GM23338 (cell line): ENCODE data around the gene CCDC184. TPM values are rescaled to one million over a fixed set of nuclear protein-coding genes. Genes with fewer than 3 reads are reported as not detected.

Experiments used
- ATAC-seq: fragments of 200-7000 bp; cut with Tn5 transposase; 3 replicates; pipeline ENCODE4 v1.9.1; 2020
- DNase-seq: peaks from one replicate; pipeline ENCODE4 v3.0.0-alpha.2; 2015; ENCODE audit warnings: low spot score
- H2AFZ ChIP-seq: fragments of 200-600 bp; sonication (generic); 2 replicates; pipeline ENCODE4 v1.8.0; 2016; ENCODE audit warnings: antibody characterized with exemption, mild to moderate bottlenecking, moderate library complexity
- H3F3A ChIP-seq: fragments of 200-600 bp; sonication (generic); replicated peaks from 2 replicates; pipeline ENCODE4 v1.8.0; 2017; ENCODE audit warnings: antibody characterized with exemption, mixed run types, low read depth
- H3K27ac ChIP-seq: fragments of 200-600 bp; sonication (generic); 2 replicates; pipeline ENCODE4 v1.6.1; 2016; ENCODE audit warnings: low read depth
- H3K27me3 ChIP-seq: fragments of 200-600 bp; sonication (generic); 2 replicates; pipeline ENCODE4 v1.8.0; 2016; ENCODE audit warnings: mild to moderate bottlenecking, mixed run types, moderate library complexity; ENCODE audit not compliant: insufficient read depth
- H3K36me3 ChIP-seq: fragments of 200-600 bp; sonication (generic); 2 replicates; pipeline ENCODE4 v1.8.0; 2016; ENCODE audit warnings: mild to moderate bottlenecking; ENCODE audit not compliant: insufficient read depth
- H3K4me1 ChIP-seq: fragments of 200-600 bp; sonication (generic); 2 replicates; pipeline ENCODE4 v1.8.0; 2016; ENCODE audit warnings: mild to moderate bottlenecking, moderate library complexity; ENCODE audit not compliant: insufficient read depth
- H3K4me2 ChIP-seq: fragments of 200-600 bp; sonication (generic); 2 replicates; pipeline ENCODE4 v1.7.1; 2017; ENCODE audit warnings: mixed run types
- H3K4me3 ChIP-seq: fragments of 200-600 bp; sonication (generic); 2 replicates; pipeline ENCODE4 v1.6.1; 2016; ENCODE audit warnings: mixed run types
- H3K79me2 ChIP-seq: fragments of 200-600 bp; sonication (generic); replicated peaks from 2 replicates; pipeline ENCODE4 v1.8.0; 2017; ENCODE audit warnings: mild to moderate bottlenecking; ENCODE audit not compliant: insufficient read depth
- H3K9me2 ChIP-seq: fragments of 200-600 bp; sonication (generic); 2 replicates; pipeline ENCODE4 v1.8.0; 2017; ENCODE audit not compliant: insufficient read depth
- H4K20me1 ChIP-seq: fragments of 200-600 bp; sonication (generic); replicated peaks from 2 replicates; pipeline ENCODE4 v1.8.0; 2017; ENCODE audit warnings: mild to moderate bottlenecking; ENCODE audit not compliant: insufficient read depth
- H3K27ac Mint-ChIP-seq: 2 replicates; pipeline ENCODE4 v1.8.0; 2020; ENCODE audit warnings: inconsistent platforms, mild to moderate bottlenecking, moderate library complexity, mixed read lengths
- H3K27me3 Mint-ChIP-seq: 3 replicates; pipeline ENCODE4 v1.8.0; 2022; ENCODE audit warnings: low read depth, mild to moderate bottlenecking, moderate library complexity, mixed read lengths, inconsistent platforms; ENCODE audit not compliant: insufficient read depth, poor library complexity
- H3K36me3 Mint-ChIP-seq: 3 replicates; pipeline ENCODE4 v1.8.0; 2021; ENCODE audit warnings: low read depth, mild to moderate bottlenecking, inconsistent platforms, moderate library complexity, mixed read lengths
- H3K4me1 Mint-ChIP-seq: 3 replicates; pipeline ENCODE4 v1.8.0; 2020; ENCODE audit warnings: mild to moderate bottlenecking, inconsistent platforms, mixed read lengths
- H3K4me3 Mint-ChIP-seq: 3 replicates; pipeline ENCODE4 v1.8.0; 2021; ENCODE audit warnings: moderate library complexity, mild to moderate bottlenecking, inconsistent platforms, mixed read lengths
- H3K9me3 Mint-ChIP-seq: 3 replicates; pipeline ENCODE4 v1.8.0; 2020; ENCODE audit warnings: moderate library complexity, mild to moderate bottlenecking, inconsistent platforms, mixed read lengths
- CREB1 ChIP-seq: fragments of 250-450 bp; sonication (Bioruptor Pico); IDR thresholded peaks from 2 replicates; pipeline ENCODE4 v1.5.0; 2020; ENCODE audit warnings: low read depth, mild to moderate bottlenecking, moderate library complexity
- EZH2 ChIP-seq: fragments of 200-600 bp; sonication (generic); IDR thresholded peaks from one replicate; pipeline ENCODE4 v1.8.0; 2017; ENCODE audit warnings: antibody characterized with exemption, mild to moderate bottlenecking, low read depth; ENCODE audit not compliant: unreplicated experiment
- EZH2phosphoT487 ChIP-seq: fragments of 200-600 bp; sonication (generic); IDR thresholded peaks from one replicate; pipeline ENCODE4 v1.8.1; 2018; ENCODE audit warnings: antibody characterized with exemption; ENCODE audit not compliant: unreplicated experiment
- JUNB ChIP-seq: IDR thresholded peaks from one replicate; pipeline ENCODE4 v1.6.1; 2016; ENCODE audit warnings: antibody characterized with exemption; ENCODE audit not compliant: unreplicated experiment
- NANOG ChIP-seq: IDR thresholded peaks from 2 replicates; pipeline ENCODE4 v1.6.1; 2016; ENCODE audit warnings: antibody characterized with exemption, borderline replicate concordance
- POLR2AphosphoS5 ChIP-seq: IDR thresholded peaks from 2 replicates; pipeline ENCODE4 v1.6.1; 2016; ENCODE audit warnings: antibody characterized with exemption, low read depth
- STAT1 ChIP-seq: IDR thresholded peaks from one replicate; pipeline ENCODE4 v1.6.1; 2016; ENCODE audit warnings: antibody characterized with exemption; ENCODE audit not compliant: unreplicated experiment
- ZNF114 ChIP-seq: fragments of 250-450 bp; sonication (Bioruptor Pico); IDR thresholded peaks from 2 replicates; pipeline ENCODE4 v1.5.0; 2020; ENCODE audit warnings: mild to moderate bottlenecking, moderate library complexity
- ZNF331 ChIP-seq: fragments of 250-450 bp; sonication (Bioruptor Pico); IDR thresholded peaks from 2 replicates; pipeline ENCODE4 v1.5.0; 2020; ENCODE audit warnings: low read depth, mild to moderate bottlenecking, moderate library complexity
- polyA plus RNA-seq: library from polyadenylated mRNA; unstranded; fragments of >200 nt; fragmentation: Nextera tagmentation; extraction: Ambion mirVana; gene quantifications from 2 replicates; pipeline ENCODE4 v1.2.1, GENCODE V29; 2016
- total RNA-seq: library from RNA; depleted of rRNA; stranded (reverse); fragments of >200 nt; shearing (Covaris generic); gene quantifications from 2 replicates; pipeline ENCODE4 v1.2.3, GENCODE V29; 2014
- TF ChIP-seq, protein P1 (sequence below): IDR thresholded peaks from 2 replicates; pipeline ENCODE4 v1.6.1; 2016; ENCODE audit warnings: antibody characterized with exemption
- TF ChIP-seq, protein P2 (sequence below), 2 experiments: fragments of 200-600 bp in 1 of 2; sonication (generic) in 1 of 2; conservative IDR thresholded peaks; 2 replicates each; pipeline versions ENCODE4 v1.5.1 to v1.6.1; 2016 to 2017; ENCODE audit warnings: antibody characterized with exemption in 2 of 2, low read depth in 2 of 2, mild to moderate bottlenecking in 2 of 2, moderate library complexity in 1 of 2
- TF ChIP-seq, protein P3 (sequence below): IDR thresholded peaks from one replicate; pipeline ENCODE4 v1.6.1; 2018; ENCODE audit warnings: antibody characterized with exemption; ENCODE audit not compliant: unreplicated experiment
- TF ChIP-seq, protein P4 (sequence below): fragments of 250-450 bp; sonication (Bioruptor Pico); IDR thresholded peaks from 2 replicates; pipeline ENCODE4 v1.5.0; 2020; ENCODE audit warnings: mild to moderate bottlenecking, moderate library complexity

Gene CCDC184
- total and polyA plus RNA-seq, 2 experiments from 2014 or later, result 1.8 to 2.8 TPM

DNA sequence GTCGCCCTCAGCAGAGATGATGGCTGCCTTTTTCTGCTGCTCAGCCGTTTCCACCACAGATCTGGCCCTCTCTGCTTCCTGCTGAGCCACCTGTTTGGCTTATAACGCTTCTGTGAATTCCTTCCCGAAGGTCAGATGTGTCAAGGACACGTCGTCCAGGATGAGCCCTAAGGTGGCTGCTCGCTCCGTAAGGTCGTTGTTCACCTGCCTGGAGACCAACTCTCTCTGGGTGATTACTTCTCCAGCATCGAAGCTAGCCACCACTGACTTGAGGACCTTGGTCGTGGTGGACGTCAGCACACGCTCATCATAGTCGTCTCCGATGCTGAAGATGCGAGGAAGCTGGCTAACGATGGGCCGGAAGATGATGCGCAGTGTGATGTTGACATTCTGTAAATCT lies 14.4 kb upstream of the CCDC184 start:
- Mint-ChIP-seq H3K27me3 (no peaks in the 10 kb centered on the region), H3K4me3 (no peak overlapping the region), H3K36me3 (no peaks in the 10 kb centered on the region), H3K4me1 (no peaks in the 10 kb centered on the region), H3K27ac (no peak overlapping the region), H3K9me3 (no peaks in the 10 kb centered on the region)
- no peak overlapping the region for H2AFZ ChIP-seq
- H3K4me1 ChIP-seq, result no peaks in the 10 kb centered on the region
- H3K4me2 ChIP-seq, result no peak overlapping the region
- no peaks in the 10 kb centered on the region for H4K20me1 ChIP-seq
- ATAC-seq, result no peak
- H3K27me3 ChIP-seq, result no peaks in the 10 kb centered on the region
- H3K79me2 ChIP-seq, result no peaks in the 10 kb centered on the region
- DNase-seq, result no peak
- no peak overlapping the region for H3K4me3 ChIP-seq
- TF ChIP-seq EZH2 (no peak), NANOG (no peak), STAT1 (no peak), CREB1 (no peak), EZH2phosphoT487 (no peak), POLR2AphosphoS5 (no peak), JUNB (no peak), ZNF114 (CRISPR knock-in tag) (no peak), ZNF331 (CRISPR knock-in tag) (no peak)
- TF ChIP-seq, protein P1, sequence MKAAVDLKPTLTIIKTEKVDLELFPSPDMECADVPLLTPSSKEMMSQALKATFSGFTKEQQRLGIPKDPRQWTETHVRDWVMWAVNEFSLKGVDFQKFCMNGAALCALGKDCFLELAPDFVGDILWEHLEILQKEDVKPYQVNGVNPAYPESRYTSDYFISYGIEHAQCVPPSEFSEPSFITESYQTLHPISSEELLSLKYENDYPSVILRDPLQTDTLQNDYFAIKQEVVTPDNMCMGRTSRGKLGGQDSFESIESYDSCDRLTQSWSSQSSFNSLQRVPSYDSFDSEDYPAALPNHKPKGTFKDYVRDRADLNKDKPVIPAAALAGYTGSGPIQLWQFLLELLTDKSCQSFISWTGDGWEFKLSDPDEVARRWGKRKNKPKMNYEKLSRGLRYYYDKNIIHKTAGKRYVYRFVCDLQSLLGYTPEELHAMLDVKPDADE, result no peak
- TF ChIP-seq, protein P2, sequence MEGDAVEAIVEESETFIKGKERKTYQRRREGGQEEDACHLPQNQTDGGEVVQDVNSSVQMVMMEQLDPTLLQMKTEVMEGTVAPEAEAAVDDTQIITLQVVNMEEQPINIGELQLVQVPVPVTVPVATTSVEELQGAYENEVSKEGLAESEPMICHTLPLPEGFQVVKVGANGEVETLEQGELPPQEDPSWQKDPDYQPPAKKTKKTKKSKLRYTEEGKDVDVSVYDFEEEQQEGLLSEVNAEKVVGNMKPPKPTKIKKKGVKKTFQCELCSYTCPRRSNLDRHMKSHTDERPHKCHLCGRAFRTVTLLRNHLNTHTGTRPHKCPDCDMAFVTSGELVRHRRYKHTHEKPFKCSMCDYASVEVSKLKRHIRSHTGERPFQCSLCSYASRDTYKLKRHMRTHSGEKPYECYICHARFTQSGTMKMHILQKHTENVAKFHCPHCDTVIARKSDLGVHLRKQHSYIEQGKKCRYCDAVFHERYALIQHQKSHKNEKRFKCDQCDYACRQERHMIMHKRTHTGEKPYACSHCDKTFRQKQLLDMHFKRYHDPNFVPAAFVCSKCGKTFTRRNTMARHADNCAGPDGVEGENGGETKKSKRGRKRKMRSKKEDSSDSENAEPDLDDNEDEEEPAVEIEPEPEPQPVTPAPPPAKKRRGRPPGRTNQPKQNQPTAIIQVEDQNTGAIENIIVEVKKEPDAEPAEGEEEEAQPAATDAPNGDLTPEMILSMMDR (conservative IDR thresholded peaks at IDR 0.05; ENCODE audit: low read depth in 2 of 2), result no peak
- TF ChIP-seq, protein P3, sequence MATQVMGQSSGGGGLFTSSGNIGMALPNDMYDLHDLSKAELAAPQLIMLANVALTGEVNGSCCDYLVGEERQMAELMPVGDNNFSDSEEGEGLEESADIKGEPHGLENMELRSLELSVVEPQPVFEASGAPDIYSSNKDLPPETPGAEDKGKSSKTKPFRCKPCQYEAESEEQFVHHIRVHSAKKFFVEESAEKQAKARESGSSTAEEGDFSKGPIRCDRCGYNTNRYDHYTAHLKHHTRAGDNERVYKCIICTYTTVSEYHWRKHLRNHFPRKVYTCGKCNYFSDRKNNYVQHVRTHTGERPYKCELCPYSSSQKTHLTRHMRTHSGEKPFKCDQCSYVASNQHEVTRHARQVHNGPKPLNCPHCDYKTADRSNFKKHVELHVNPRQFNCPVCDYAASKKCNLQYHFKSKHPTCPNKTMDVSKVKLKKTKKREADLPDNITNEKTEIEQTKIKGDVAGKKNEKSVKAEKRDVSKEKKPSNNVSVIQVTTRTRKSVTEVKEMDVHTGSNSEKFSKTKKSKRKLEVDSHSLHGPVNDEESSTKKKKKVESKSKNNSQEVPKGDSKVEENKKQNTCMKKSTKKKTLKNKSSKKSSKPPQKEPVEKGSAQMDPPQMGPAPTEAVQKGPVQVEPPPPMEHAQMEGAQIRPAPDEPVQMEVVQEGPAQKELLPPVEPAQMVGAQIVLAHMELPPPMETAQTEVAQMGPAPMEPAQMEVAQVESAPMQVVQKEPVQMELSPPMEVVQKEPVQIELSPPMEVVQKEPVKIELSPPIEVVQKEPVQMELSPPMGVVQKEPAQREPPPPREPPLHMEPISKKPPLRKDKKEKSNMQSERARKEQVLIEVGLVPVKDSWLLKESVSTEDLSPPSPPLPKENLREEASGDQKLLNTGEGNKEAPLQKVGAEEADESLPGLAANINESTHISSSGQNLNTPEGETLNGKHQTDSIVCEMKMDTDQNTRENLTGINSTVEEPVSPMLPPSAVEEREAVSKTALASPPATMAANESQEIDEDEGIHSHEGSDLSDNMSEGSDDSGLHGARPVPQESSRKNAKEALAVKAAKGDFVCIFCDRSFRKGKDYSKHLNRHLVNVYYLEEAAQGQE, result no peak
- TF ChIP-seq, protein P4, sequence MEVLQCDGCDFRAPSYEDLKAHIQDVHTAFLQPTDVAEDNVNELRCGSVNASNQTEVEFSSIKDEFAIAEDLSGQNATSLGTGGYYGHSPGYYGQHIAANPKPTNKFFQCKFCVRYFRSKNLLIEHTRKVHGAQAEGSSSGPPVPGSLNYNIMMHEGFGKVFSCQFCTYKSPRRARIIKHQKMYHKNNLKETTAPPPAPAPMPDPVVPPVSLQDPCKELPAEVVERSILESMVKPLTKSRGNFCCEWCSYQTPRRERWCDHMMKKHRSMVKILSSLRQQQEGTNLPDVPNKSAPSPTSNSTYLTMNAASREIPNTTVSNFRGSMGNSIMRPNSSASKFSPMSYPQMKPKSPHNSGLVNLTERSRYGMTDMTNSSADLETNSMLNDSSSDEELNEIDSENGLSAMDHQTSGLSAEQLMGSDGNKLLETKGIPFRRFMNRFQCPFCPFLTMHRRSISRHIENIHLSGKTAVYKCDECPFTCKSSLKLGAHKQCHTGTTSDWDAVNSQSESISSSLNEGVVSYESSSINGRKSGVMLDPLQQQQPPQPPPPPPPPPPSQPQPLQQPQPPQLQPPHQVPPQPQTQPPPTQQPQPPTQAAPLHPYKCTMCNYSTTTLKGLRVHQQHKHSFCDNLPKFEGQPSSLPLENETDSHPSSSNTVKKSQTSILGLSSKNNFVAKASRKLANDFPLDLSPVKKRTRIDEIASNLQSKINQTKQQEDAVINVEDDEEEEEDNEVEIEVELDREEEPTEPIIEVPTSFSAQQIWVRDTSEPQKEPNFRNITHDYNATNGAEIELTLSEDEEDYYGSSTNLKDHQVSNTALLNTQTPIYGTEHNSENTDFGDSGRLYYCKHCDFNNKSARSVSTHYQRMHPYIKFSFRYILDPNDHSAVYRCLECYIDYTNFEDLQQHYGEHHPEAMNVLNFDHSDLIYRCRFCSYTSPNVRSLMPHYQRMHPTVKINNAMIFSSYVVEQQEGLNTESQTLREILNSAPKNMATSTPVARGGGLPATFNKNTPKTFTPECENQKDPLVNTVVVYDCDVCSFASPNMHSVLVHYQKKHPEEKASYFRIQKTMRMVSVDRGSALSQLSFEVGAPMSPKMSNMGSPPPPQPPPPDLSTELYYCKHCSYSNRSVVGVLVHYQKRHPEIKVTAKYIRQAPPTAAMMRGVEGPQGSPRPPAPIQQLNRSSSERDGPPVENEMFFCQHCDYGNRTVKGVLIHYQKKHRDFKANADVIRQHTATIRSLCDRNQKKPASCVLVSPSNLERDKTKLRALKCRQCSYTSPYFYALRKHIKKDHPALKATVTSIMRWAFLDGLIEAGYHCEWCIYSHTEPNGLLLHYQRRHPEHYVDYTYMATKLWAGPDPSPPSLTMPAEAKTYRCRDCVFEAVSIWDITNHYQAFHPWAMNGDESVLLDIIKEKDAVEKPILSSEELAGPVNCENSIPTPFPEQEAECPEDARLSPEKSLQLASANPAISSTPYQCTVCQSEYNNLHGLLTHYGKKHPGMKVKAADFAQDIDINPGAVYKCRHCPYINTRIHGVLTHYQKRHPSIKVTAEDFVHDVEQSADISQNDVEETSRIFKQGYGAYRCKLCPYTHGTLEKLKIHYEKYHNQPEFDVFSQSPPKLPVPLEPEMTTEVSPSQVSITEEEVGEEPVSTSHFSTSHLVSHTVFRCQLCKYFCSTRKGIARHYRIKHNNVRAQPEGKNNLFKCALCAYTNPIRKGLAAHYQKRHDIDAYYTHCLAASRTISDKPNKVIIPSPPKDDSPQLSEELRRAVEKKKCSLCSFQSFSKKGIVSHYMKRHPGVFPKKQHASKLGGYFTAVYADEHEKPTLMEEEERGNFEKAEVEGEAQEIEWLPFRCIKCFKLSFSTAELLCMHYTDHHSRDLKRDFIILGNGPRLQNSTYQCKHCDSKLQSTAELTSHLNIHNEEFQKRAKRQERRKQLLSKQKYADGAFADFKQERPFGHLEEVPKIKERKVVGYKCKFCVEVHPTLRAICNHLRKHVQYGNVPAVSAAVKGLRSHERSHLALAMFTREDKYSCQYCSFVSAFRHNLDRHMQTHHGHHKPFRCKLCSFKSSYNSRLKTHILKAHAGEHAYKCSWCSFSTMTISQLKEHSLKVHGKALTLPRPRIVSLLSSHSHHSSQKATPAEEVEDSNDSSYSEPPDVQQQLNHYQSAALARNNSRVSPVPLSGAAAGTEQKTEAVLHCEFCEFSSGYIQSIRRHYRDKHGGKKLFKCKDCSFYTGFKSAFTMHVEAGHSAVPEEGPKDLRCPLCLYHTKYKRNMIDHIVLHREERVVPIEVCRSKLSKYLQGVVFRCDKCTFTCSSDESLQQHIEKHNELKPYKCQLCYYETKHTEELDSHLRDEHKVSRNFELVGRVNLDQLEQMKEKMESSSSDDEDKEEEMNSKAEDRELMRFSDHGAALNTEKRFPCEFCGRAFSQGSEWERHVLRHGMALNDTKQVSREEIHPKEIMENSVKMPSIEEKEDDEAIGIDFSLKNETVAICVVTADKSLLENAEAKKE (CRISPR knock-in tag), result no peak
- H3K9me2 ChIP-seq, result no peaks in the 10 kb centered on the region
- no peaks in the 10 kb centered on the region for H3K36me3 ChIP-seq
- no peaks in the 10 kb centered on the region for H3F3A ChIP-seq
- H3K27ac ChIP-seq, result no peak overlapping the region
